NCI-H128 (cell line): ENCODE data around the gene ZNG1C.
"Not testable (repeated sequence)": the region's sequence is repeated elsewhere in the genome, so short reads cannot be mapped to it uniquely, and the experiment has no call there.

Experiments
- DNase-seq: peaks from one replicate; lab custom pipeline; 2025; ENCODE audit not compliant: unreplicated experiment; lab: John Stamatoyannopoulos, UW

ZNG1C gene

GRCh38 chr9:68342265-68343025 lies 100.7 kb downstream of the ZNG1C start:
- DNase-seq: not testable (repeated sequence)

- not testable (repeated sequence) for DNase-seq
Measured at GRCh38 chr9:68343242-68343641, 101.5 kb downstream of the ZNG1C start.

GRCh38 chr9:68343992-68344391 lies 102.2 kb downstream of the ZNG1C start:
- DNase-seq: not testable (repeated sequence)
